Hepatocyte (in vitro differentiated cells): ENCODE measurements around the gene ACRV1. TPM values are rescaled to one million over a fixed set of nuclear protein-coding genes. Genes with fewer than 3 reads are reported as not detected.

Source experiments
- DNase-seq: peaks from one replicate; pipeline ENCODE4 v3.0.0-alpha.2; 2016; ENCODE audit warnings: low spot score
- H2AFZ ChIP-seq: fragments of 200-600 bp; sonication (generic); 2 replicates; pipeline ENCODE4 v1.6.0; 2016; ENCODE audit warnings: antibody characterized with exemption, mild to moderate bottlenecking
- H3K27ac ChIP-seq: fragments of 200-600 bp; sonication (generic); 2 replicates; pipeline ENCODE4 v1.5.1; 2016; ENCODE audit warnings: mild to moderate bottlenecking
- H3K27me3 ChIP-seq: fragments of 200-600 bp; sonication (generic); 2 replicates; pipeline ENCODE4 v1.6.1; 2016
- H3K36me3 ChIP-seq: fragments of 200-600 bp; sonication (generic); replicated peaks from 2 replicates; pipeline ENCODE4 v1.5.1; 2016; ENCODE audit warnings: low read depth; ENCODE audit not compliant: insufficient read depth
- H3K4me1 ChIP-seq: fragments of 200-600 bp; sonication (generic); 2 replicates; pipeline ENCODE4 v1.5.1; 2016; ENCODE audit warnings: mild to moderate bottlenecking, moderate library complexity; ENCODE audit not compliant: insufficient read depth
- H3K4me2 ChIP-seq: fragments of 200-600 bp; sonication (generic); 2 replicates; pipeline ENCODE4 v1.6.0; 2016
- H3K4me3 ChIP-seq: fragments of 200-600 bp; sonication (generic); 2 replicates; pipeline ENCODE4 v1.5.1; 2016; ENCODE audit warnings: mild to moderate bottlenecking
- H3K79me2 ChIP-seq: fragments of 200-600 bp; sonication (generic); 2 replicates; pipeline ENCODE4 v1.6.0; 2017; ENCODE audit warnings: mild to moderate bottlenecking
- H3K9me2 ChIP-seq: fragments of 200-600 bp; sonication (generic); replicated peaks from 2 replicates; pipeline ENCODE4 v1.6.0; 2017; ENCODE audit warnings: mild to moderate bottlenecking; ENCODE audit not compliant: insufficient read depth
- H3K9me3 ChIP-seq: fragments of 200-600 bp; sonication (generic); 2 replicates; pipeline ENCODE4 v1.5.1; 2016; ENCODE audit warnings: low read depth, mild to moderate bottlenecking
- H4K20me1 ChIP-seq: fragments of 200-600 bp; sonication (generic); 2 replicates; pipeline ENCODE4 v1.6.0; 2016; ENCODE audit warnings: mild to moderate bottlenecking; ENCODE audit not compliant: insufficient read depth, poor library complexity, severe bottlenecking
- EZH2 ChIP-seq: fragments of 200-600 bp; sonication (generic); IDR thresholded peaks from 2 replicates; pipeline ENCODE4 v1.6.1; 2016; ENCODE audit warnings: antibody characterized with exemption, mild to moderate bottlenecking, borderline replicate concordance
- EZH2phosphoT487 ChIP-seq: fragments of 200-600 bp; sonication (generic); IDR thresholded peaks from one replicate; pipeline ENCODE4 v1.6.1; 2018; ENCODE audit warnings: antibody characterized with exemption, mild to moderate bottlenecking, low read depth, moderate library complexity; ENCODE audit not compliant: unreplicated experiment, severe bottlenecking
- WGBS: methylation state at CpG from one replicate; pipeline ENCODE4 v1.1.6; 2016; ENCODE audit warnings: low lambda C conversion rate; ENCODE audit errors: missing lambda C conversion rate; 5-methylcytosine and 5-hydroxymethylcytosine counted together
- polyA plus RNA-seq: library from polyadenylated mRNA; unstranded; fragments of >200 nt; fragmentation: Nextera tagmentation; extraction: Ambion mirVana; gene quantifications from 2 replicates; pipeline ENCODE4 v1.2.1, GENCODE V29; 2016
- total RNA-seq: library from RNA; depleted of rRNA; stranded (reverse); fragments of >200 nt; gene quantifications from 2 replicates; pipeline ENCODE4 v1.2.3, GENCODE V29; 2014
- TF ChIP-seq, protein P1 (sequence below): fragments of 200-600 bp; sonication (generic); IDR thresholded peaks from 2 replicates; pipeline ENCODE4 v1.5.1; 2016; ENCODE audit warnings: antibody characterized with exemption, mild to moderate bottlenecking; ENCODE audit not compliant: poor library complexity

ACRV1 gene
- total and polyA plus RNA-seq, 2 experiments from 2014 or later: 0.08 TPM; not detected in 1

DNA sequence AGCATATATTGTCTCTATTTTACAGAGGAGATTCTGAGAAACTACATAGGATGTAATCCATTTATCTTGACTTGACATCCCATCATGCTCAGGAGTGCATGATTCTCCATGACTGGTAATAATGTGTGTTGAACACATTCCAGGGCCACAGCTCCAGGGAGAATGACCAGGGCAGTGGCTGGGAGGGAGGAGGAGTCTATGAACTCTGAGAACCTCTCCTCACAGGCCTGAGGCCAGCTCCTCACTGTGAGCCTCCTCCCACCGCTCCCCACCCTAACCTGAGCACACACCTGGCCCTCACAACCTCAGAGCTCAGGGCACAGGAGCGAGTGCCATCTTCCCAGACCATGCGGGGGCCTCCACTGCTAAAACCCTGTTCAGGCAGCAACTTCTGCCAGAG lies 8.0 kb upstream of the ACRV1 start:
- TF ChIP-seq EZH2 (no peak), EZH2phosphoT487 (no peak)
- TF ChIP-seq, protein P1, sequence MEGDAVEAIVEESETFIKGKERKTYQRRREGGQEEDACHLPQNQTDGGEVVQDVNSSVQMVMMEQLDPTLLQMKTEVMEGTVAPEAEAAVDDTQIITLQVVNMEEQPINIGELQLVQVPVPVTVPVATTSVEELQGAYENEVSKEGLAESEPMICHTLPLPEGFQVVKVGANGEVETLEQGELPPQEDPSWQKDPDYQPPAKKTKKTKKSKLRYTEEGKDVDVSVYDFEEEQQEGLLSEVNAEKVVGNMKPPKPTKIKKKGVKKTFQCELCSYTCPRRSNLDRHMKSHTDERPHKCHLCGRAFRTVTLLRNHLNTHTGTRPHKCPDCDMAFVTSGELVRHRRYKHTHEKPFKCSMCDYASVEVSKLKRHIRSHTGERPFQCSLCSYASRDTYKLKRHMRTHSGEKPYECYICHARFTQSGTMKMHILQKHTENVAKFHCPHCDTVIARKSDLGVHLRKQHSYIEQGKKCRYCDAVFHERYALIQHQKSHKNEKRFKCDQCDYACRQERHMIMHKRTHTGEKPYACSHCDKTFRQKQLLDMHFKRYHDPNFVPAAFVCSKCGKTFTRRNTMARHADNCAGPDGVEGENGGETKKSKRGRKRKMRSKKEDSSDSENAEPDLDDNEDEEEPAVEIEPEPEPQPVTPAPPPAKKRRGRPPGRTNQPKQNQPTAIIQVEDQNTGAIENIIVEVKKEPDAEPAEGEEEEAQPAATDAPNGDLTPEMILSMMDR: no peak
- Histone ChIP-seq H3K27ac (no peak overlapping the region), H3K79me2 (no peaks in the 10 kb centered on the region), H3K9me3 (no peaks in the 10 kb centered on the region), H3K4me1 (peaks cover 5% of the 10 kb centered on the region), H3K4me3 (no peak overlapping the region), H3K27me3 (no peaks in the 10 kb centered on the region), H2AFZ (no peak overlapping the region), H3K4me2 (no peak overlapping the region), H3K9me2 (no peaks in the 10 kb centered on the region), H4K20me1 (no peaks in the 10 kb centered on the region), H3K36me3 (no peaks in the 10 kb centered on the region)
- no peak for DNase-seq
- WGBS: 100% methylated on average over 3 of the region's 3 CpGs

DNA sequence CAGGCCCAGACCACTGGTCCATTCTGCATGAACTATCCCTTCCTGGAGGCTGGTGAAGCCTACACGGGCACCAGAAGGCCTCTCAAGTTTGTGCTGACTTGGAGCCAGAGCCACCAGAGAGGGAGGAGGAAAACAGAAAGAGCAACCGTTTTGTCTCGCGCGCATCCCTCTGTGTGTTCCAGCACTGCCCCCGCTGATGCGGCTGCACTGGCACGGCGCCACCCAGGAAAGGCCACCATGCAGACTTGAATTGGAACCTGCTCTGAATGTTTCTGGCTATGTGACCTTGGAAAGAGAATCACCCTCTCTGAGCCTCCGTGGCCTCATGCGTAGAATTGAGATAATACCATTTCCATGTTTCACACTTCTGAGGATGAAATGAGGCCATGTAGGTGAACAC lies 7.4 kb upstream of the ACRV1 start:
- H3K4me1 ChIP-seq: peaks cover 5% of the 10 kb centered on the region
- no peak overlapping the region for H3K4me2 ChIP-seq
- no peaks in the 10 kb centered on the region for H3K9me3 ChIP-seq
- no peaks in the 10 kb centered on the region for H4K20me1 ChIP-seq
- no peak for DNase-seq
- H3K27ac ChIP-seq: no peak overlapping the region
- H3K79me2 ChIP-seq: no peaks in the 10 kb centered on the region
- H3K27me3 ChIP-seq: no peaks in the 10 kb centered on the region
- no peak overlapping the region for H3K4me3 ChIP-seq
- no peak overlapping the region for H2AFZ ChIP-seq
- TF ChIP-seq EZH2: no peak
- no peak for TF ChIP-seq EZH2phosphoT487
- TF ChIP-seq, protein P1: no peak
- H3K36me3 ChIP-seq: no peaks in the 10 kb centered on the region
- H3K9me2 ChIP-seq: no peaks in the 10 kb centered on the region
- WGBS: 96% methylated on average over 11 of the region's 11 CpGs

DNA sequence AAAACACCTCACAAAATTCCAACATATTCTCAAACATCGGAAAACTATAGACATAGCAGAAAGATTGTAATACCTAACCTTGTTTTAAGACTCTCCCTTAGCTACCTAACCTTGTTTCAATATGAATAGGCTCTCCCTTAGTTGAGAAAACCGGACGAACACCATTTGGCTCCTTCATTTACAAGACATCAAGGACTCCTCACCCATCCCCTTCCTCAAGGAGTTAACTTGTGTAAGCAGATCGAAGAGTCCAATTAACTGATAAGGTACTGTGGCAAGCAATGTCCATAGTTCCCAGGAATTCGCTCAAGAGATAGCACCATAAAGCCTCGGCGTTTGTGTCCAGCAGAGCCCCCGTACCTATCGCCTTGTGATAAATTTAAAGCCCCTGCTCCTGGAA lies 4.6 kb upstream of the ACRV1 start:
- DNase-seq: peak; percentile 16
- Histone ChIP-seq H3K27ac (peak overlapping the region; percentile 46), H3K4me2 (peak overlapping the region; percentile 62), H3K27me3 (no peaks in the 10 kb centered on the region), H2AFZ (no peak overlapping the region), H3K79me2 (no peaks in the 10 kb centered on the region), H3K4me3 (no peak overlapping the region), H3K9me3 (no peaks in the 10 kb centered on the region), H3K36me3 (no peaks in the 10 kb centered on the region), H4K20me1 (no peaks in the 10 kb centered on the region), H3K9me2 (no peaks in the 10 kb centered on the region), H3K4me1 (peaks cover 5% of the 10 kb centered on the region)
- WGBS: 28% methylated on average over 9 of the region's 9 CpGs
- TF ChIP-seq EZH2phosphoT487 (no peak), EZH2 (no peak)
- TF ChIP-seq, protein P1: no peak

DNA sequence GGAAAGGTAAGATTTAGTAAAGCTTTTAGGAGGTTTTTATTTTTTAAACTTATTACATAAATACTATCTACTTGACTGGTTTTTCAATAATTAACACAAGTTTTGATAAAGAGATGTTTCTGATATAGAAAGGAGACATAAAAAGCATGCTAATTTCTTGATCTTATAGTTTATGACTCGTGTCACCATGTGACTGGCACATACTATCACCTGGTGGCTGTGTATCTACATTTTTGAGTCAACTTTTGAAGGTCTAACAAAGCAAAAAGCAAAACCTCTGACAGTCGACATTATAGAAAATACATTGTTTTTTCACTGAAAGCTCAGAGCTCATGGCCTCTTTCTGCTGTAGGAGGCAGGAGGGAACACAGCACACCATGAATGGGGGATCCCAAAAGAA lies 810 bp downstream of the ACRV1 start:
- WGBS: 90% methylated on average over 2 of the region's 2 CpGs
- H3K4me3 ChIP-seq: no peak overlapping the region
- TF ChIP-seq, protein P1: no peak
- no peak for TF ChIP-seq EZH2
- no peaks in the 10 kb centered on the region for H3K9me2 ChIP-seq
- H3K27ac ChIP-seq: no peak overlapping the region
- no peak overlapping the region for H2AFZ ChIP-seq
- H3K79me2 ChIP-seq: no peaks in the 10 kb centered on the region
- no peaks in the 10 kb centered on the region for H3K27me3 ChIP-seq
- no peak overlapping the region for H3K4me2 ChIP-seq
- H3K4me1 ChIP-seq: peaks cover 4% of the 10 kb centered on the region
- H4K20me1 ChIP-seq: no peaks in the 10 kb centered on the region
- no peak for DNase-seq
- H3K9me3 ChIP-seq: no peaks in the 10 kb centered on the region
- H3K36me3 ChIP-seq: no peaks in the 10 kb centered on the region
